Skin of body (tissue), 3 donors: ENCODE measurements around the gene SYN1. TPM values are rescaled to one million over a fixed set of nuclear protein-coding genes. Genes with fewer than 3 reads are reported as not detected.

Source experiments
- DNase-seq: peaks from one replicate; lab custom pipeline; 2025; lab: John Stamatoyannopoulos, UW
- small RNA-seq: library from RNA; depleted of rRNA; stranded (forward); fragments of <200 nt; gene quantifications from one replicate; pipeline ENCODE3, GENCODE V24; 2014; ENCODE audit warnings: low replicate concordance
- total RNA-seq: library from RNA; depleted of rRNA; stranded (reverse); fragments of >200 nt; gene quantifications from one replicate; pipeline ENCODE4 v1.2.3, GENCODE V29; 2014

Gene SYN1
- total RNA-seq, 1 donor from 2014 or later = 0.30 TPM

GRCh38 chrX:47530049-47530448, 89.6 kb downstream of the SYN1 start:
- DNase-seq = no peak

- DNase-seq = no peak
Observed at GRCh38 chrX:47529548-47529947, 90.1 kb downstream of the SYN1 start.

DNA sequence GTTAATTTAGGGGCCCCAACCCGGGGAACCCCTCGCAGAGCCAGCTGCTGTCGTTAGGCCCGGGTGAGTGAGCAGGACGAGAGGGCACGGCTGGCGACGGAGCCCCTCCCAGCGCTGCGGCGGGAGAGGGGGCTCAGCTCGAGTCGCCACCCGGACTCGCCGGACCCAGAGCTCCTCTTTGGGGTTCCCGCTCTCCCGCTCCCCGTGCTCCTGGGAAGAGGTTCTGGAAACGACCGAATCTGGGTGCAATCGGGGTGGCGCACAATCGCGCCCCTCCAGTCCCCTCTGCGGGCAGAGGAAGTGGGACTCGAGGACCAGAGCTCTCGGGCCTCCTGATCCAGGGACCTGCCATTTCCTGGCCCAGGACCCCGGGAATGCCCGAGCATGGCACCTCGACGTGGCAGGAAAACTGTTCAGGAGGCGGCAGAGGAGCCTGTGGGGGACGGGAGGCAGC, 95.9 kb downstream of the SYN1 start:
- DNase-seq = no peak

GRCh38 chrX:47523297-47523696, 96.4 kb downstream of the SYN1 start:
- DNase-seq = peak; percentile 12

Small RNA genes lying within 50 kb of the gene (small RNA-seq; reads per million reads assigned to genes)
- gene MIR4769 = not detected

Other genes with a start within 250 kb of the SYN1 start
- 0.49 TPM for gene ZNF157, start 249.3 kb downstream of the SYN1 start, total RNA-seq
- gene ZNF41, start 136.6 kb downstream of the SYN1 start, total RNA-seq = 8.1 TPM
- 11.9 TPM for gene ARAF, start 58.7 kb downstream of the SYN1 start, total RNA-seq
- 51.4 TPM for gene TIMP1, start 37.4 kb downstream of the SYN1 start, total RNA-seq
- gene CFP, start 10.1 kb upstream of the SYN1 start, total RNA-seq = 2.5 TPM
- 8.2 TPM for gene ELK1, start 30.7 kb upstream of the SYN1 start, total RNA-seq
- gene UXT, start 39.3 kb upstream of the SYN1 start, total RNA-seq = 75.8 TPM
- 5.2 TPM for gene ZNF81, start 217.0 kb upstream of the SYN1 start, total RNA-seq